ENCODE results near the gene TROAP. TPM values are rescaled to one million over a fixed set of nuclear protein-coding genes. Genes with fewer than 3 reads are reported as not detected.

TROAP gene
- total RNA-seq, 4 donors from 2014 or later, result 2.1 to 24.2 (median 6.7) TPM

GRCh38 chr12:49344486-49345050 lies 21.5 kb downstream of the TROAP start:
- H3K4me3 ChIP-seq (ENCODE audit: low read depth, poor library complexity, severe bottlenecking), result no peak overlapping the region
- intact Hi-C loops (cut with DNase I; ENCODE audit: low total_unique reads), result loop anchor here (5.0 kb wide), 1 partner anchor 57 kb away; no protein-coding TSS in a partner anchor
- DNase-seq (ENCODE audit: low spot score in 2 of 2), result peak in 1 of 2 donors; percentile 59
- 33 to 54% methylated on average over 15 of the region's 15 CpGs for WGBS, 2 donors
- TF ChIP-seq POLR2A (IDR thresholded peaks at IDR 0.05) (no peak), CTCF (IDR thresholded peaks at IDR 0.05) (no peak)

- peak in 1 of 2 donors; percentile 87 for DNase-seq (ENCODE audit: low spot score in 2 of 2)
- whole genome bisulfite sequencing, 2 donors, result 1 to 2% methylated on average over 40 to 55 of the region's 70 CpGs
- no peak for TF ChIP-seq POLR2A (IDR thresholded peaks at IDR 0.05)
- intact Hi-C loops (cut with DNase I; ENCODE audit: low total_unique reads), result no loop called here
- no peak overlapping the region for H3K4me3 ChIP-seq (ENCODE audit: low read depth, poor library complexity, severe bottlenecking)
Measured at GRCh38 chr12:49345051-49345824, 22.2 kb downstream of the TROAP start.

- TF ChIP-seq CTCF (IDR thresholded peaks at IDR 0.05) (no peak), POLR2A (IDR thresholded peaks at IDR 0.05) (no peak)
- DNase-seq (ENCODE audit: low spot score in 2 of 2), result peak in 1 of 2 donors; percentile 78
- peak overlapping the region; percentile 4 for H3K4me3 ChIP-seq (ENCODE audit: low read depth, poor library complexity, severe bottlenecking)
- WGBS, 2 donors, result 2 to 3% methylated on average over 61 of the region's 61 CpGs
- intact Hi-C loops (cut with DNase I; ENCODE audit: low total_unique reads), result no loop called here
Measured at GRCh38 chr12:49345825-49346658, 23.0 kb downstream of the TROAP start.

- peak within 1 kb of the TSS; percentile 4 for H3K4me3 ChIP-seq (ENCODE audit: low read depth, poor library complexity, severe bottlenecking)
- TF ChIP-seq CTCF (IDR thresholded peaks at IDR 0.05) (no peak), POLR2A (IDR thresholded peaks at IDR 0.05) (no peak)
- peak in 1 of 2 donors; percentile 87 for DNase-seq (ENCODE audit: low spot score in 2 of 2)
- intact Hi-C loops (cut with DNase I; ENCODE audit: low total_unique reads), result no loop called here
- 1 to 2% methylated on average over 43 to 45 of the region's 47 CpGs for WGBS, 2 donors
Measured at GRCh38 chr12:49346659-49347310, 23.7 kb downstream of the TROAP start, which contains the start of gene DNAJC22. Gene DNAJC22 (plus strand): TSS chr12:49346888. CDS start chr12:49348873, 1,985 bp downstream.

GRCh38 chr12:49347311-49348193 lies 24.5 kb downstream of the TROAP start:
- DNase-seq (ENCODE audit: low spot score in 2 of 2), result peak in 1 of 2 donors; percentile 94
- TF ChIP-seq POLR2A (IDR thresholded peaks at IDR 0.05) (no peak), CTCF (IDR thresholded peaks at IDR 0.05) (peak in 1 of 3 donors; percentile 59)
- 13 to 16% methylated on average over 37 of the region's 37 CpGs for WGBS, 2 donors
- no peak overlapping the region for H3K4me3 ChIP-seq (ENCODE audit: low read depth, poor library complexity, severe bottlenecking)
- intact Hi-C loops (cut with DNase I; ENCODE audit: low total_unique reads), result no loop called here

Measured in lower leg skin (tissue), 4 donors.